H1 (cell line): ENCODE data around the gene RNF157. TPM values are rescaled to one million over a fixed set of nuclear protein-coding genes. Genes with fewer than 3 reads are reported as not detected.

Experiments used
- CTCF ChIA-PET: fragments of 300-600 bp; sonication (Branson Sonifier 250); formaldehyde crosslinking; loops from one replicate; lab custom pipeline; 2021; ENCODE audit not compliant: partially characterized antibody; lab: Charles Lee
- POLR2A ChIA-PET: fragments of 300-600 bp; sonication (Branson Sonifier 250); formaldehyde crosslinking; loops from one replicate; lab custom pipeline; 2021; ENCODE audit warnings: inconsistent platforms; ENCODE audit not compliant: partially characterized antibody; lab: Charles Lee
- DNase-seq, 2 experiments: peaks; one replicate each; pipeline versions ENCODE4 v3.0.0 to v3.0.0-alpha.2; 2010 to 2022; ENCODE audit warnings: low spot score in 2 of 2, low read depth in 1 of 2, mixed read lengths in 1 of 2
- FAIRE-seq: peaks from 2 replicates; lab custom pipeline; 2011; peaks lifted over from hg19 to GRCh38; lab: Jason Lieb, UNC
- H2AFZ ChIP-seq: 2 replicates; pipeline ENCODE4 v1.8.1; 2012; ENCODE audit warnings: low read length, inconsistent platforms
- H2AK5ac ChIP-seq: 2 replicates; pipeline ENCODE4 v1.6.1; 2013; ENCODE audit warnings: low read depth, low read length
- H2BK120ac ChIP-seq: replicated peaks from 2 replicates; pipeline ENCODE3; 2013; ENCODE audit warnings: low read depth, low read length, inconsistent platforms
- H2BK12ac ChIP-seq: 2 replicates; pipeline ENCODE4 v1.6.1; 2013; ENCODE audit warnings: low read depth, low read length
- H2BK15ac ChIP-seq: 2 replicates; pipeline ENCODE4 v1.6.1; 2013; ENCODE audit warnings: low read length
- H2BK20ac ChIP-seq: 2 replicates; pipeline ENCODE4 v1.6.1; 2013; ENCODE audit warnings: low read length
- H2BK5ac ChIP-seq: 2 replicates; pipeline ENCODE4 v1.6.1; 2013; ENCODE audit warnings: low read depth, low read length
- H3K14ac ChIP-seq: 2 replicates; pipeline ENCODE4 v1.6.1; 2013; ENCODE audit warnings: inconsistent platforms; ENCODE audit not compliant: insufficient read length
- H3K18ac ChIP-seq: 2 replicates; pipeline ENCODE4 v1.6.1; 2013; ENCODE audit warnings: low read length; ENCODE audit errors: extremely low read depth
- H3K23ac ChIP-seq: 2 replicates; pipeline ENCODE4 v1.6.1; 2013; ENCODE audit warnings: inconsistent platforms; ENCODE audit not compliant: insufficient read length
- H3K23me2 ChIP-seq: 2 replicates; pipeline ENCODE4 v1.6.1; 2013; ENCODE audit warnings: low read depth, low read length
- H3K27ac ChIP-seq: 2 replicates; pipeline ENCODE4 v1.6.1; 2011; ENCODE audit warnings: low read depth, low read length, inconsistent platforms
- H3K27me3 ChIP-seq, 4 experiments: replicated peaks in 1 of 4; 1 replicate in 1 of 4; 2 replicates in 3 of 4; pipeline versions ENCODE4 v1.6.1 to v1.8.1; 2011 to 2013; ENCODE audit warnings: low read length in 3 of 4, mild to moderate bottlenecking in 3 of 4, inconsistent platforms in 2 of 4, mixed read lengths in 2 of 4, moderate library complexity in 1 of 4; ENCODE audit not compliant: control insufficient read depth in 3 of 4, insufficient read depth in 3 of 4; ENCODE audit errors: extremely low read depth in 1 of 4
- H3K36me3 ChIP-seq, 4 experiments: 2 replicates each; pipeline versions ENCODE4 v1.6.1 to v1.8.1; 2011 to 2013; ENCODE audit warnings: mild to moderate bottlenecking in 4 of 4, low read length in 3 of 4, moderate library complexity in 2 of 4, control low read depth in 1 of 4, inconsistent platforms in 1 of 4; ENCODE audit not compliant: insufficient read depth in 4 of 4, control insufficient read depth in 2 of 4
- H3K4ac ChIP-seq: replicated peaks from 2 replicates; pipeline ENCODE3; 2013; ENCODE audit warnings: low read length, low read depth, mixed read lengths, inconsistent platforms; ENCODE audit not compliant: insufficient read length
- H3K4me1 ChIP-seq, 4 experiments: replicated peaks in 1 of 4; 1 replicate in 1 of 4; 2 replicates in 3 of 4; pipeline versions ENCODE4 v1.6.1 to v1.8.1; 2011 to 2013; ENCODE audit warnings: low read length in 3 of 4, inconsistent platforms in 2 of 4, mixed read lengths in 1 of 4; ENCODE audit not compliant: insufficient read depth in 4 of 4, control insufficient read depth in 3 of 4
- H3K4me2 ChIP-seq, 2 experiments: 2 replicates each; pipeline versions ENCODE4 v1.6.1 to v1.8.1; 2011 to 2013; ENCODE audit warnings: low read depth in 2 of 2, low read length in 2 of 2, control low read depth in 1 of 2, inconsistent platforms in 1 of 2, mild to moderate bottlenecking in 1 of 2; ENCODE audit not compliant: insufficient read depth in 1 of 2
- H3K4me3 ChIP-seq, 4 experiments: fragments of 200-600, 300-600 bp in 1 of 4; sonication (generic), shearing (Covaris generic), sonication (Bioruptor Twin) in 1 of 4; 2 replicates each; pipeline versions ENCODE4 v1.5.1 to v1.8.1; 2011 to 2016; ENCODE audit warnings: low read length in 4 of 4, low read depth in 3 of 4, control low read depth in 2 of 4, inconsistent platforms in 2 of 4, mild to moderate bottlenecking in 2 of 4, mixed read lengths in 1 of 4, moderate library complexity in 1 of 4; ENCODE audit not compliant: insufficient read depth in 2 of 4; ENCODE audit errors: extremely low read depth in 1 of 4
- H3K56ac ChIP-seq: replicated peaks from 2 replicates; pipeline ENCODE3; 2013; ENCODE audit warnings: low read depth, mild to moderate bottlenecking, mixed read lengths, low read length, inconsistent platforms; ENCODE audit not compliant: insufficient read length
- H3K79me1 ChIP-seq: 2 replicates; pipeline ENCODE4 v1.6.1; 2013; ENCODE audit warnings: low read depth, low read length, control low read depth
- H3K79me2 ChIP-seq, 2 experiments: 2 replicates each; pipeline versions ENCODE4 v1.6.1 to v1.8.1; 2012 to 2013; ENCODE audit warnings: low read length in 2 of 2, mild to moderate bottlenecking in 2 of 2, inconsistent platforms in 1 of 2; ENCODE audit not compliant: insufficient read depth in 2 of 2, control insufficient read depth in 1 of 2
- H3K9ac ChIP-seq, 4 experiments: replicated peaks in 1 of 4; 1 replicate in 1 of 4; 2 replicates in 3 of 4; pipeline versions ENCODE4 v1.6.1 to v1.8.1; 2011 to 2013; ENCODE audit warnings: low read depth in 3 of 4, low read length in 3 of 4, control low read depth in 2 of 4, mild to moderate bottlenecking in 2 of 4, moderate library complexity in 2 of 4, inconsistent platforms in 1 of 4; ENCODE audit errors: extremely low read depth in 1 of 4
- H3K9me3 ChIP-seq, 2 experiments: 2 replicates each; pipeline versions ENCODE4 v1.6.1 to v1.8.1; 2012 to 2013; ENCODE audit warnings: mild to moderate bottlenecking in 2 of 2, moderate library complexity in 2 of 2, control low read depth in 1 of 2, inconsistent platforms in 1 of 2, low read depth in 1 of 2, low read length in 1 of 2, mixed read lengths in 1 of 2; ENCODE audit not compliant: insufficient read depth in 2 of 2
- H4K20me1 ChIP-seq, 2 experiments: replicated peaks in 1 of 2; 2 replicates each; pipeline versions ENCODE3 to v1.8.1; 2011 to 2013; ENCODE audit warnings: inconsistent platforms in 2 of 2, low read length in 2 of 2, mild to moderate bottlenecking in 1 of 2; ENCODE audit not compliant: insufficient read depth in 2 of 2, control insufficient read depth in 1 of 2
- H4K5ac ChIP-seq: 2 replicates; pipeline ENCODE4 v1.6.1; 2013; ENCODE audit warnings: low read length, low read depth, mixed read lengths, inconsistent platforms; ENCODE audit not compliant: insufficient read length
- H4K8ac ChIP-seq: 2 replicates; pipeline ENCODE4 v1.8.0; 2013; ENCODE audit warnings: mild to moderate bottlenecking, moderate library complexity, low read length, inconsistent platforms; ENCODE audit not compliant: insufficient read depth; ENCODE audit errors: extremely low read depth
- H4K91ac ChIP-seq: replicated peaks from 2 replicates; pipeline ENCODE3; 2013; ENCODE audit warnings: low read length, mixed read lengths, inconsistent platforms; ENCODE audit not compliant: insufficient read length
- CHD1 ChIP-seq: IDR thresholded peaks from 2 replicates; pipeline ENCODE4 v1.6.1; 2012; ENCODE audit warnings: low read depth, low read length, improper control_type of control experiment
- KDM5A ChIP-seq: fragments of 200-600 bp; IDR thresholded peaks from 2 replicates; pipeline ENCODE4 v1.7.1; 2012; ENCODE audit warnings: mild to moderate bottlenecking, low read length, inconsistent platforms, mixed read lengths
- PHF8 ChIP-seq: fragments of 200-600 bp; sonication (generic); conservative IDR thresholded peaks from 2 replicates; pipeline ENCODE4 v1.7.1; 2012; ENCODE audit warnings: low read depth, mild to moderate bottlenecking, inconsistent platforms, low read length, moderate library complexity
- POLR2A ChIP-seq, 2 experiments: IDR thresholded peaks; 1 replicate in 1 of 2; 2 replicates in 1 of 2; pipeline ENCODE4 v1.6.1; 2011; ENCODE audit warnings: low read depth in 2 of 2, low read length in 2 of 2, mild to moderate bottlenecking in 2 of 2; ENCODE audit errors: control extremely low read depth in 1 of 2
- WGBS, 2 experiments: shearing (Covaris generic) in 1 of 2; methylation state at CpG; one replicate each; pipeline versions ENCODE4 v1.1.6 to v1.1.7; 2013 to 2015; ENCODE audit warnings: low lambda C conversion rate in 2 of 2, mixed read lengths in 2 of 2, inconsistent platforms in 1 of 2, low coverage in 1 of 2, missing lambda C conversion rate in 1 of 2; ENCODE audit not compliant: insufficient replicate concordance in 2 of 2, insufficient coverage in 1 of 2, insufficient read length in 1 of 2; ENCODE audit errors: extremely low coverage in 1 of 2, missing lambda C conversion rate in 1 of 2; 5-methylcytosine and 5-hydroxymethylcytosine counted together
- polyA plus RNA-seq, 7 experiments: library from polyadenylated mRNA; depleted of rRNA in 3 of 7; stranded (reverse) in 5 of 7; unstranded in 2 of 7; fragments of >200 nt in 5 of 7; fragments of 200-250 nt in 2 of 7; gene quantifications; 1 replicate in 5 of 7; 2 replicates in 1 of 7; 4 replicates in 1 of 7; pipeline versions ENCODE4 v1.2.1 to v1.2.3, GENCODE V29; 2011 to 2013; ENCODE audit warnings: missing spikeins in 2 of 7, mixed read lengths in 2 of 7
- total RNA-seq: library from RNA; stranded (reverse); fragmentation: NEBNext Ultra II Directional; extraction: Animal tissue kit (Norgen Biotek cat#: 25700); gene quantifications from 2 replicates; pipeline ENCODE4 v1.2.1, GENCODE V29; 2021

The RNF157 gene
- total and polyA plus RNA-seq, 2 of the 8 experiments (the other 6 are each of a cell fraction or from before 2014, with no cell fraction given) = 13.4 to 16.7 TPM

GRCh38 chr17:76267051-76267576 is 26.8 kb upstream of the RNF157 start:
- Histone ChIP-seq H3K79me2 (peaks cover 3 to 24% of the 10 kb centered on the region in 2 experiments; a peak in 3 of 4 replicates), H3K4me3 (peak overlapping the region in 1 of 4 experiments; percentile 82; a peak in 3 of 8 replicates), H3K23me2 (no peaks in the 10 kb centered on the region), H3K56ac (no peak overlapping the region), H4K91ac (no peak overlapping the region), H3K9me3 (no peaks in the 10 kb centered on the region), H2BK15ac (no peak overlapping the region), H3K18ac (no peak overlapping the region), H2AFZ (no peak overlapping the region), H3K4ac (no peak overlapping the region), H3K79me1 (peaks cover 2% of the 10 kb centered on the region; the same call in 1 of the 2 replicates)
- POLR2A ChIA-PET = interaction anchor here (0.9 to 2.0 kb wide), 6 partner anchors 10 to 110 kb away, joined by 3 to 6 read pairs (median 4); no protein-coding TSS in a partner anchor
- TF ChIP-seq CHD1 (no peak), PHF8 (no peak), KDM5A (no peak), POLR2A (IDR thresholded peaks at IDR 0.05; ENCODE audit: control extremely low read depth in 1 of 2, low read depth in 2 of 2, low read length in 2 of 2) (0 out of 3 replicates have a peak, but pooled peaks of 1 of the 2 experiments have one; percentile 6)
- TF ChIP-seq, all 59 proteins: peak for 1
- 86% methylated on average over 4 of the region's 4 CpGs; no CpG with 5 or more reads in 1 of the 2 experiments for WGBS, 2 experiments
- no peak overlapping the region for H4K5ac ChIP-seq
- H3K4me1 ChIP-seq = peaks cover 5 to 23% (median 15%) of the 10 kb centered on the region in 4 experiments
- H2BK12ac ChIP-seq = peak overlapping the region; percentile 30; the same call in 1 of the 2 replicates
- no peaks in the 10 kb centered on the region for H3K36me3 ChIP-seq
- H2AK5ac ChIP-seq = peak overlapping the region; percentile 79; the same call in 1 of the 2 replicates
- H2BK120ac ChIP-seq = no peak overlapping the region
- no peaks in the 10 kb centered on the region for H3K27me3 ChIP-seq
- no peak overlapping the region for H3K9ac ChIP-seq
- DNase-seq (no peak), FAIRE-seq (no peak)
- H2BK5ac ChIP-seq = no peak overlapping the region
- no peaks in the 10 kb centered on the region for H4K20me1 ChIP-seq
- no peak overlapping the region for H4K8ac ChIP-seq
- H2BK20ac ChIP-seq = no peak overlapping the region
- no peak overlapping the region for H3K14ac ChIP-seq
- CTCF ChIA-PET = interaction anchor here (0.6 to 6.2 kb wide), 8 partner anchors 11 to 178 kb away, joined by 3 to 63 read pairs (median 3); no protein-coding TSS in a partner anchor
- peak overlapping the region; percentile 70 to 77 for H3K4me2 ChIP-seq
- H3K23ac ChIP-seq = no peak overlapping the region
- no peak overlapping the region for H3K27ac ChIP-seq
